ENCODE results near the gene NAV2. TPM values are rescaled to one million over a fixed set of nuclear protein-coding genes. Genes with fewer than 3 reads are reported as not detected.

NAV2 gene
- total and polyA plus RNA-seq, 3 donors from 2014 or later: 3.4 to 6.0 (median 3.9) TPM

DNA sequence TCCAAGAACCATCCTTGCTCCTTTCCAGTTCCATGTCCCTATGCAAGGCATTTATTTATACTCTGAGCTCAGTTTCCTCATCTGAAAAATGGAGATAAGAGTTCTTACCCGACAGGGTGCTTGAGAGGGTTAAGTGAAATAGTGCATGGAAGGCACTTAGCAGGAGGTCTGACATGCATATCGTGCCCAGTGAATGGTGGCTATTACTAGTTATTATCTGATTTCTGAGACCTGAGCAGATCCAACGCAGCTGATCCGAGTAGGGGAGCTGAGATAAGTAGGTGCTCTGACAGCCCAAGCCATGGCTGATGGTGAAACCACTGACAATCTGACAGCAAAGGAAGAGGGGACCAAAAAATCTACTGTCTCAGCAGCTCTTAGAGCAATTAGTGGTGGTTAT, 24.9 kb downstream of the NAV2 start:
- H3K27ac ChIP-seq: no peak overlapping the region
- H3K36me3 ChIP-seq (ENCODE audit: low read depth, missing control alignments): no peaks in the 10 kb centered on the region
- no peak overlapping the region for H3K4me3 ChIP-seq
- DNase-seq: no peak
- H3K27me3 ChIP-seq: no peaks in the 10 kb centered on the region
- no peaks in the 10 kb centered on the region for H3K9me3 ChIP-seq
- 93 to 96% methylated on average over 4 of the region's 4 CpGs for WGBS, 2 donors
- H3K4me1 ChIP-seq: peaks cover 6% of the 10 kb centered on the region
- TF ChIP-seq, protein P1, sequence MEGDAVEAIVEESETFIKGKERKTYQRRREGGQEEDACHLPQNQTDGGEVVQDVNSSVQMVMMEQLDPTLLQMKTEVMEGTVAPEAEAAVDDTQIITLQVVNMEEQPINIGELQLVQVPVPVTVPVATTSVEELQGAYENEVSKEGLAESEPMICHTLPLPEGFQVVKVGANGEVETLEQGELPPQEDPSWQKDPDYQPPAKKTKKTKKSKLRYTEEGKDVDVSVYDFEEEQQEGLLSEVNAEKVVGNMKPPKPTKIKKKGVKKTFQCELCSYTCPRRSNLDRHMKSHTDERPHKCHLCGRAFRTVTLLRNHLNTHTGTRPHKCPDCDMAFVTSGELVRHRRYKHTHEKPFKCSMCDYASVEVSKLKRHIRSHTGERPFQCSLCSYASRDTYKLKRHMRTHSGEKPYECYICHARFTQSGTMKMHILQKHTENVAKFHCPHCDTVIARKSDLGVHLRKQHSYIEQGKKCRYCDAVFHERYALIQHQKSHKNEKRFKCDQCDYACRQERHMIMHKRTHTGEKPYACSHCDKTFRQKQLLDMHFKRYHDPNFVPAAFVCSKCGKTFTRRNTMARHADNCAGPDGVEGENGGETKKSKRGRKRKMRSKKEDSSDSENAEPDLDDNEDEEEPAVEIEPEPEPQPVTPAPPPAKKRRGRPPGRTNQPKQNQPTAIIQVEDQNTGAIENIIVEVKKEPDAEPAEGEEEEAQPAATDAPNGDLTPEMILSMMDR (IDR thresholded peaks at IDR 0.05): no peak
- TF ChIP-seq POLR2A (IDR thresholded peaks at IDR 0.05): no peak
- intact Hi-C loops (cut with DNase I; ENCODE audit: low total_unique reads): no loop called here

DNA sequence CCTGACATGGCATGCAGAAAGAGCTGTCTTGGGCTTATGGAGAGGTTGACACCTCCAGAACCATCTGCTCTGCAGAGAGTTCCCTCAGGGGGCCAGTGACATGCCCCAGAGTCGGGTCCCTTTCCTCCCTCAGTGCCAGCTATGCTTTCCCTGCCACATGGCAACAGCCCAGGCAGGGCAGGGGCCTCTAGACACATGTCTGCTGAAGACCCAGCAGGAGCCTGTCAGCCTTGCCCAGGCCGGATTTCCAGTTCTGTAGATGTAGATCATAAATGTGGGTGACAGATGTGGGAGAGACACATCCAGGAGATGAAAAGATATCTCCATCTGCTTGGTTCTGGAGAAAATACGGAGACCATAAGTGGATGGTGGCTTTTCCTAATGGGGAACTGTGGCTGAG, 25.5 kb downstream of the NAV2 start:
- no peak for TF ChIP-seq POLR2A (IDR thresholded peaks at IDR 0.05)
- Histone ChIP-seq H3K27ac (no peak overlapping the region), H3K9me3 (no peaks in the 10 kb centered on the region), H3K36me3 (ENCODE audit: low read depth, missing control alignments) (no peaks in the 10 kb centered on the region), H3K27me3 (no peaks in the 10 kb centered on the region), H3K4me3 (no peak overlapping the region), H3K4me1 (peaks cover 6% of the 10 kb centered on the region)
- 47 to 52% methylated on average over 3 of the region's 3 CpGs for WGBS, 2 donors
- intact Hi-C loops (cut with DNase I; ENCODE audit: low total_unique reads): no loop called here
- no peak for DNase-seq

DNA sequence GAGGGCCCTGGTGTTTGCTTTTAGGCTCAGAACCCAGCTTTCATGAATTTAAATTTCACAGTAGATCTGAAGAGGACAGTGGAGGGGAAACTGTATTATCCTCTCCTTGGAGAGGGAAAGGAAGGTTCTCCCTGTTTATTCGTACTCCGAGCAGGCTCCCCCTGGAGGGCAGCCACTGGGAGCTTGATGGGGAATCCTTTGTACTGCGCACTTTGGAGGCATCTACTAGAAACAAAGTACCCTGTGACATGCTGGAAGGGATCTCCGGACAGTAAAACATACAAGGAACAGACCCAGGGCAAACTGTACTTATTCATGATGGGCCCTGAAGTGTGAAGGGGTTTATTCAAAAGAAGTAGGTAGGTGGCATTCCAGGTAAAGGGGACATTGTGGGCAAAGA, 27.2 kb downstream of the NAV2 start:
- 51 to 58% methylated on average over 4 of the region's 4 CpGs for WGBS, 2 donors
- TF ChIP-seq, protein P1 (IDR thresholded peaks at IDR 0.05): no peak
- no peak for TF ChIP-seq POLR2A (IDR thresholded peaks at IDR 0.05)
- intact Hi-C loops (cut with DNase I; ENCODE audit: low total_unique reads): loop anchor here (5.0 kb wide), 1 partner anchor 178 kb away; no protein-coding TSS in a partner anchor
- no peaks in the 10 kb centered on the region for H3K36me3 ChIP-seq (ENCODE audit: low read depth, missing control alignments)
- no peak overlapping the region for H3K27ac ChIP-seq
- peak; percentile 44 for DNase-seq
- H3K4me3 ChIP-seq: no peak overlapping the region
- peaks cover 6% of the 10 kb centered on the region for H3K4me1 ChIP-seq
- no peaks in the 10 kb centered on the region for H3K27me3 ChIP-seq
- no peaks in the 10 kb centered on the region for H3K9me3 ChIP-seq

DNA sequence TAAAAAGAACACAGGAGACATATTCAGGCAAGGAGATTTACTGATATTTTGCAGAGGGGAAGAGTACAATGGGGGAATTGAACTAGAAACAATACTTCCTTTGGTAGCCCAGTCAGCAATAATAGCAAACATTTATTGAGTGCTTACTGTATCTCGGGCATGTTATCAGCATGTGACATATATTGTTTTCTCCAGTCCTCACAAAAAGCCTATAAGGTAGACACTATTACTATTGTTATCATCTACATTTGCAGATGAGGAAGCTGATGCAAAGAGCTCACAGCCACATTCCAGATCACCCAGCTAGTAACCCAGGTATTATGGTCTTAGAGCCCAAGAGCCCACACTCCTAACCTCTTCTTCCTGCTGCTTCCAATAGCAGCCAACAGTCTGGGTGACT, 27.9 kb downstream of the NAV2 start:
- no peaks in the 10 kb centered on the region for H3K36me3 ChIP-seq (ENCODE audit: low read depth, missing control alignments)
- DNase-seq: no peak
- no peak overlapping the region for H3K27ac ChIP-seq
- TF ChIP-seq POLR2A (IDR thresholded peaks at IDR 0.05): no peak
- TF ChIP-seq, protein P1 (IDR thresholded peaks at IDR 0.05): no peak
- no peak overlapping the region for H3K4me3 ChIP-seq
- no peaks in the 10 kb centered on the region for H3K9me3 ChIP-seq
- H3K4me1 ChIP-seq: peaks cover 6% of the 10 kb centered on the region
- no peaks in the 10 kb centered on the region for H3K27me3 ChIP-seq
- 69 to 77% methylated on average over 1 of the region's 1 CpG for WGBS, 2 donors
- intact Hi-C loops (cut with DNase I; ENCODE audit: low total_unique reads): loop anchor here (5.0 kb wide), 1 partner anchor 178 kb away; no protein-coding TSS in a partner anchor

DNA sequence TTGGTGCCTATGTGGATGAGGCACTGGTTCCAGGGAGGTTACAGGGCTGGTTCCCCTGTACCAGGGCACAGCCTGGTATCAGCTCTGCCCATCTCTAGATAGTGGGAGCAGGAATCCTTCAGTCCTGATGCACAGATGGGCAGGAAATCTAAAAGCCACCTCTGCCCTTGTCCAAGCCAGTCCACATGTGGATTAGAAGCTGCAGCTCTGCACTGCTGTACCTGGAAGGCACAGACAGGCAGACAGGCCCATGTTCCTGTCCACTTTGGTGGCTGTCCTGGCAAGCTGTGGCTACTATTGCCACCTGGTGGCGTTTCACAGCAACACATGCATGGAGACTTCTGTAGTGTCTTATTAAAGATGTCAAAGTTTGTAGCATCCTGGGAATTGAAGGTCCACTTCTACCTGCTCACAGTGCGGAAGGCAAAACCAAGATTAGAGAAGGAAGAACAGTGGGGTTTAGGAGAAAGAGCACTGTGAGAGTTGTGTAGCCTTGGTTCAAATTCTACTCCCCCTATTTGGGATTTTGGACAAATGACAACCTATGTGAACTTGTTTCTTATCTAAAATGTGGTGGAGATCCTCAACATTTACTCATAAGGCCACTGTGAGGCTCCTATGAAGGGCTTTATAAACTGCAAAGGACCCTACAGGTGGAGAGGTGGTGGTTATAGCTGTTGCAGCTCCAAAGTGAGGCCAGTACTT, 30.1 kb downstream of the NAV2 start:
- 46 to 56% methylated on average over 2 of the region's 2 CpGs for WGBS, 2 donors
- H3K27ac ChIP-seq: no peak overlapping the region
- H3K9me3 ChIP-seq: no peaks in the 10 kb centered on the region
- peaks cover 6% of the 10 kb centered on the region for H3K4me1 ChIP-seq
- DNase-seq: peak; percentile 88
- TF ChIP-seq POLR2A (IDR thresholded peaks at IDR 0.05): no peak
- TF ChIP-seq, protein P1 (IDR thresholded peaks at IDR 0.05): peak; percentile 75 to 96 (median 93)
- intact Hi-C loops (cut with DNase I; ENCODE audit: low total_unique reads): loop anchor here (5.0 kb wide), 1 partner anchor 180 kb away; no protein-coding TSS in a partner anchor
- H3K4me3 ChIP-seq: no peak overlapping the region
- H3K27me3 ChIP-seq: no peaks in the 10 kb centered on the region
- no peaks in the 10 kb centered on the region for H3K36me3 ChIP-seq (ENCODE audit: low read depth, missing control alignments)

All from testis (tissue), 3 donors.